ENCODE data around the gene ATP10D. TPM values are rescaled to one million over a fixed set of nuclear protein-coding genes. Genes with fewer than 3 reads are reported as not detected.
A peak's percentile ranks its signal among the peaks of the same experiment; 100 is the strongest.

ATP10D gene
- total RNA-seq (2022): 11.0 and 13.8 TPM in 2 replicates
- Bru-seq, nascent RNA: percentile 52 among the genes with signal in this experiment
- percentile 52 among the genes with signal in this experiment for BruChase-seq, experiment 1, labeled RNA remaining after a 6-hour chase
- BruChase-seq, experiment 2, labeled RNA remaining after a 2-hour chase: percentile 47 among the genes with signal in this experiment
- long read RNA-seq: 0 reads

- intact Hi-C loops (cut with micrococcal nuclease; ENCODE audit: unreplicated experiment): no loop called here
- Mint-ChIP-seq H3K36me3 (ENCODE audit: insufficient read depth, unreplicated experiment) (peaks cover 14% of the 10 kb centered on the region), H3K27me3 (ENCODE audit: unreplicated experiment) (no peaks in the 10 kb centered on the region), H3K4me3 (ENCODE audit: low read depth, unreplicated experiment) (peak within 1 kb of the TSS; percentile 94), H3K27ac (ENCODE audit: unreplicated experiment) (peak within 1 kb of the TSS; percentile 94), H3K4me1 (ENCODE audit: low read depth, unreplicated experiment) (no peaks in the 10 kb centered on the region), H3K9me3 (ENCODE audit: low read depth, unreplicated experiment) (no peaks in the 10 kb centered on the region)
- CTCF ChIA-PET: interaction anchor here (0.7 to 1.8 kb wide), 3 partner anchors 13 to 22 kb away, joined by 3 to 12 read pairs (median 4); partner anchors contain the start of gene COMMD8
- TF ChIP-seq CTCF (IDR thresholded peaks at IDR 0.05; ENCODE audit: unreplicated experiment): no peak
- peak; percentile 92 for DNase-seq
- BruUV-seq (replicated peaks): no TSS peak
Measured at GRCh38 chr4:47485047-47485692, at the start of gene ATP10D. Gene ATP10D, plus strand, starts transcription at chr4:47485275. Its CDS starts 27,266 bp downstream, at chr4:47512541.

- Mint-ChIP-seq H3K27me3 (ENCODE audit: unreplicated experiment) (no peaks in the 10 kb centered on the region), H3K4me1 (ENCODE audit: low read depth, unreplicated experiment) (no peaks in the 10 kb centered on the region), H3K9me3 (ENCODE audit: low read depth, unreplicated experiment) (no peaks in the 10 kb centered on the region), H3K4me3 (ENCODE audit: low read depth, unreplicated experiment) (no peak overlapping the region), H3K36me3 (ENCODE audit: insufficient read depth, unreplicated experiment) (no peaks in the 10 kb centered on the region), H3K27ac (ENCODE audit: unreplicated experiment) (no peak overlapping the region)
- intact Hi-C loops (cut with micrococcal nuclease; ENCODE audit: unreplicated experiment): no loop called here
- no peak for TF ChIP-seq CTCF (IDR thresholded peaks at IDR 0.05; ENCODE audit: unreplicated experiment)
- CTCF ChIA-PET: no interaction called here
- BruUV-seq (replicated peaks): no TSS peak
- DNase-seq: no peak
Measured at GRCh38 chr4:47442980-47443379, 42.1 kb upstream of the ATP10D start.

- no peak overlapping the region for H3K4me3 Mint-ChIP-seq (ENCODE audit: low read depth, unreplicated experiment)
- no TSS peak for BruUV-seq (replicated peaks)
- no peak for TF ChIP-seq CTCF (IDR thresholded peaks at IDR 0.05; ENCODE audit: unreplicated experiment)
- H3K27me3 Mint-ChIP-seq (ENCODE audit: unreplicated experiment): no peaks in the 10 kb centered on the region
- H3K36me3 Mint-ChIP-seq (ENCODE audit: insufficient read depth, unreplicated experiment): no peaks in the 10 kb centered on the region
- H3K4me1 Mint-ChIP-seq (ENCODE audit: low read depth, unreplicated experiment): no peaks in the 10 kb centered on the region
- CTCF ChIA-PET: no interaction called here
- no peaks in the 10 kb centered on the region for H3K9me3 Mint-ChIP-seq (ENCODE audit: low read depth, unreplicated experiment)
- no peak overlapping the region for H3K27ac Mint-ChIP-seq (ENCODE audit: unreplicated experiment)
- no peak for DNase-seq
- intact Hi-C loops (cut with micrococcal nuclease; ENCODE audit: unreplicated experiment): no loop called here
Measured at GRCh38 chr4:47444031-47444430, 41.0 kb upstream of the ATP10D start.

GRCh38 chr4:47451657-47452056 is 33.4 kb upstream of the ATP10D start:
- BruUV-seq (replicated peaks): no TSS peak
- TF ChIP-seq CTCF (IDR thresholded peaks at IDR 0.05; ENCODE audit: unreplicated experiment): no peak

More at GRCh38 chr4:47451657-47452056, 33.4 kb upstream of the ATP10D start:
- no peaks in the 10 kb centered on the region for H3K27me3 Mint-ChIP-seq (ENCODE audit: unreplicated experiment)
- DNase-seq: no peak
- H3K27ac Mint-ChIP-seq (ENCODE audit: unreplicated experiment): no peak overlapping the region
- intact Hi-C loops (cut with micrococcal nuclease; ENCODE audit: unreplicated experiment): no loop called here
- no peak overlapping the region for H3K4me3 Mint-ChIP-seq (ENCODE audit: low read depth, unreplicated experiment)
- no peaks in the 10 kb centered on the region for H3K9me3 Mint-ChIP-seq (ENCODE audit: low read depth, unreplicated experiment)
- H3K4me1 Mint-ChIP-seq (ENCODE audit: low read depth, unreplicated experiment): no peaks in the 10 kb centered on the region
- CTCF ChIA-PET: no interaction called here
- H3K36me3 Mint-ChIP-seq (ENCODE audit: insufficient read depth, unreplicated experiment): peaks cover 6% of the 10 kb centered on the region

Data from Calu3 (cell line).